OCI-LY7 (cell line): ENCODE measurements around the gene DMD.

ENCODE experiments used
- CTCF ChIP-seq: fragments of 200-600 bp; sonication (generic); conservative IDR thresholded peaks from 2 replicates; pipeline ENCODE4 v1.5.1; 2014; ENCODE audit warnings: mild to moderate bottlenecking, antibody characterized with exemption, low read length, moderate library complexity, mixed read lengths
- EZH2phosphoT487 ChIP-seq: fragments of 200-600 bp; sonication (generic); IDR thresholded peaks from 2 replicates; pipeline ENCODE4 v1.6.1; 2018; ENCODE audit warnings: low read depth, borderline replicate concordance, mild to moderate bottlenecking, mixed run types, antibody characterized with exemption, low read length, moderate library complexity, mixed read lengths

GRCh38 chrX:31429915-31430314 is 1781.4 kb downstream of the DMD start:
- TF ChIP-seq EZH2phosphoT487 (no peak), CTCF (no peak)
